GM11168 (cell line): ENCODE data around the gene POLE.

Source experiments
- in situ Hi-C: fragments of 300-500 bp; cut with MboI; formaldehyde crosslinking; loops from one replicate; pipeline ENCODE4 v1.12.0; 2022; ENCODE audit warnings: low sequenced_read_pairs; ENCODE audit not compliant: unreplicated experiment

The POLE gene

DNA sequence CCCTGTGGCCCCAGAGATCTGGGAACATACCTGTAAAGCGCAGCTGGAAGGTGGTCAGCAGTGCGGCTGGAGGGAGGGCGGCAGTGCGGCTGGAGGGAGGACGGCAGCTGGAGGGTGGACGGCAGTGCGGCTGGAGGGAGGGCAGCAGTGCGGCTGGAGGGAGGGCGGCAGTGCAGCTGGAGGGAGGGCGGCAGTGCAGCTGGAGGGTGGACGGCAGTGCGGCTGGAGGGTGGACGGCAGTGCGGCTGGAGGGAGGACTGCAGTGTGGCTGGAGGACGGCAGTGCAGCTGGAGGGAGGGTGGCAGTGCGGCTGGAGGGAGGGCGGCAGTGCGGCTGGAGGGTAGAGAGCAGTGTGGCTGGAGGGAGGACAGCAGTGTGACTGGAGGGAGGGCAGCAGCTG lies 100.2 kb downstream of the POLE start:
- in situ Hi-C loops, result no loop called here

DNA sequence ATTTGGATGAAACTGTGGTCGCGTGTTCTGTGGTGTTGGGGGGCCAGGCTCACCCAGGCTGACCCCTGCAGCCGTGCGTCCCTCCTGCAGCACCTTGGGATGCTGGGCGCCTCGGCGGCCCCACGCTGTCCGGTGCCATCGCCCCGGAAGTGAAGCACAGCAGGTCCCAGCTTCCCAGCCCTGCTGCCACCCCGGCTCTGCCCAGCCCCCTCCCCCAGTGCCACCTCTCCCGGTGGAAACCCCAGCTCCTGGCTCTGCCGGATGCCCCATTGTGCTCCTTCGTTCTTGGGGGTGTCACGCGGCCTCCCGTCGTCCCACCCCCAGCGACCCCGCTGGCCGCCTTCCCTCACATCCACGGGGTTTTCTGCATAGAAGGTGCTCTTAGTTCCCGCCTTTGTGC lies 102.0 kb downstream of the POLE start:
- in situ Hi-C loops, result no loop called here

DNA sequence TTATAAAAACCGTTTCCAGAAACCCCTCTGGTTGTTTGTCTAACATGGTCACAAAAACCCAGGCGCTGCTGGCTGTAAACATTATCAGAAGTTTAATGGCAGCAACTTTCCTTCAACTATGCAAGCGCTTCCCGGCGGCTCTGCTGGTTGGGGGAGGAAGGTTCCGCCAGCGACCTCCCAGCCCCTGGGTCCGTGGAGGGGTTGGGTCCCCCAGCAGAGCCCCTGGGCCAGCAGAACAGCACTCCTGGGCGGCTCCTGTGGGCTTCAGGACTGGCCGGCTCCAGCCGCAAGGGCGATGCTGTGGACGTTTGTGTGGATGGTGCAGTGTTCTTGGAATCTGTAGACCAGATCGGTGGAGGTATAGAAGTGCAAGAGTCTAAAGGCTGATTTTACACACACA lies 102.7 kb downstream of the POLE start:
- in situ Hi-C loops, result no loop called here

DNA sequence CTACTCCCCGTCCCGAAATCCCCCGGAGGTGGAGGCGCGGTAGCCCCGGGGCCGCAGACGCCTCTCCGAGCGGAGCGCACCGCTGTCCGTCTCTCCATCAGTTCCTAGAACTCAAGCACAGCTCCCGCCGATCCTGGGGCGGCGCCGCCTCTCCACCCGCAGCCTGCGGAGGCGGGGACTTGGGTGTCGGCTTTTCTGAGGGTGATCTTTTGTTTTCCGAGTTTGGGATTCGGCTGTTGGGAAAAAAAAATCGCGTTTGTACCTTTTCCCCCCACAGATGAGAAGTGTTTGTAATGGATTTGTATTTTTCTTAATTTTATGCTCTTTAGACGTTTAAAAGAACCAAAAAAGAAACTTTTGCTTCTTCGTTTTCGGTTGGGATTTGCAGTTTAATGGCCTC lies 103.4 kb downstream of the POLE start:
- in situ Hi-C loops, result no loop called here

DNA sequence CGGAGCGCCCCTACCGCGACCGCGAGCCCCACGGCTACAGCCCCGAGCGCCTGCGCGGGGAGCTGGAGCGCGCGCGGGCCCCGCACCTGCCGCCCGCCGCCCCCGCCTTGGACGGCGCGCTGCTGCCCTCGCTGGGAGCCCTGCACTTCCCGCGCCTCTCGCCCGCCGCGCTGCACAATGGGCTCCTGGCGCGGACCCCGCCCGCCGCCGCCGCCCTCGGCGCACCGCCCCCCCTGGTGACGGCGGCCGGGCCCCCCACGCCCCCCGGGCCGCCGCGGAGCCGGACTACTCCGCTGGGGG lies 103.8 kb downstream of the POLE start:
- in situ Hi-C loops, result no loop called here

DNA sequence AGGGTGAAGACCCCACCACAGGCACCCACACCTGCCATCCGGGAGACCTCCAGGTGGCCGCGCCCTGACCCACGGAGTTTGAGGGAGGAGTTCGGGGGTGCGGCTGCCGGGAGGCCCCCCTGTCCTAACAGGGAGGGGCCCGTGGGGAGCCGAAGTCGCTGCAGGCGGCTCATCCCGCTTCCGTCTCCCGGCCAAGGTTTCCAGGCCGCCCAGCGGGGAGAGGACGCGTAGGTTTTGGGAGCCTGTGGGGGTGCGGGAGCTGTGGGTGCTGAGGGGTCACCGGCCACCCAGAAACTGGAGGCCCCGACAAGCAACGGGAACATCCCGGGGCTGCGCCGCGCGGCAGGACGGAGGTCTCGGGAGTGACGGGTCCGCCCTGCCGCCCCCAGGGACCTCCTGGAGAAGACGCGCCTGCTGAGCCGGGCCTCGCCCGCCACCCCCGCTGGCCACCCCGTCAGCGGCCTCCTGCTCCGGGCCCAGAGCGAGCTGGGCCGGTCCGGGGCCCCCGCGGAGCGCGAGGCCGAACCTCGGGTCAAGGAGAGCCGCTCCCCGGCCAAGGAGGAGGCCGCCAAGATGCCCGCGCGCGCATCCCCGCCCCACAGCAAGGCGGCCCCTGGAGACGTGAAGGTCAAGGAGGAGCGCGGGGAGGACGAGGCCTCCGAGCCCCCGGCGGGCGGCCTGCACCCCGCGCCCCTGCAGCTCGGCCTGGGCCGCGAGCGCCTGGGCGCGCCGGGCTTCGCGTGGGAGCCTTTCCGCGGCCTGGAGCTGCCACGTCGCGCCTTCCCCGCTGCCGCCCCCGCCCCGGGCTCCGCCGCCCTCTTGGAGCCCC lies 104.3 kb downstream of the POLE start:
- in situ Hi-C loops, result no loop called here

DNA sequence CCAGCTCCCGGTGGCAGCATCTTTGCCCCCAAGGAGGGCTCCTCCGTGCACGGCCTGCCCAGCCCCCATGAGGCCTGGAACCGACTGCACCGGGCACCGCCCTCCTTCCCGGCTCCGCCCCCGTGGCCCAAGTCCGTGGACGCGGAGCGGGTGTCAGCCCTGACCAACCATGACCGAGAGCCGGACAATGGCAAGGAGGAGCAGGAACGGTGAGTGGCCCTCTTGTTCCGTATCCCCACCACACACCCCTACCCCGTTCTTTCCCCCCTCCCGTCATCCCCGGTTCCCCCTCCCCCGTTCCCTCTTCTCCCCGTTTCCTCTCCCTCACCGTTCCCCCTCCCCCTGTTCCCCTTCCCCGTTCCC lies 105.1 kb downstream of the POLE start:
- in situ Hi-C loops, result no loop called here

DNA sequence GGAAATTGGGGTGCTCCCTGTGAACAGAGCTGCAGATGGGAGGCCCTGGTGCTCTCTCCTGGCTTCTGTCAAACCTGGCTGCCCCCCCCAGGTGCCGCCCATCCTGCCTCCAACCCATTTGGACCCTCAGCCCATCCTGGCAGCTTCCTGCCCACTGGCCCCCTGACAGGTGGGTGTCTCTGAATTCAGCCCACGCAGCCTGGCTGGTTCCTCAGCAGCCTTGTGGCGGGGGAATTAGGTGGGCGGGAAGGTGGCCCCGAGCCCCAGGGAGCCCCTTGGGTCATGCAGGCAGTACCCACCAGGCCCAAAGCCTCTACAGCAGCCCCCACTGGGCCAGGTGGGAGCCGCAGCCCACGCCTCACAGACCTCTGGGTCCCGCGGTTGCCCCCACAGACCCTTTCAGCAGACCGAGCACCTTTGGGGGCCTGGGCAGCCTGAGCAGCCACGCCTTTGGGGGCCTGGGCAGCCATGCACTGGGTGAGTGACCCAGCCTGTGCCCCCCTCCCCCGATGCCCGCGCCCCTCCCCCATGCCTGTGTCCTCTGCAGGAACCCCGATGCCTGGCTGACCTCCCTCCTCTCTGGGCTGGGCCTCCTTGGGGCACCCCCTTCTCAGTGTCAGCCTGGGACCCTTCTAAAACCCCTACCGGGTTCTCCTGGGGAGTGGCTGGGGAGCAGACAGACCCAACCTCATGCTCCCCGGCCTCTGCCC lies 105.6 kb downstream of the POLE start:
- in situ Hi-C loops, result no loop called here

DNA sequence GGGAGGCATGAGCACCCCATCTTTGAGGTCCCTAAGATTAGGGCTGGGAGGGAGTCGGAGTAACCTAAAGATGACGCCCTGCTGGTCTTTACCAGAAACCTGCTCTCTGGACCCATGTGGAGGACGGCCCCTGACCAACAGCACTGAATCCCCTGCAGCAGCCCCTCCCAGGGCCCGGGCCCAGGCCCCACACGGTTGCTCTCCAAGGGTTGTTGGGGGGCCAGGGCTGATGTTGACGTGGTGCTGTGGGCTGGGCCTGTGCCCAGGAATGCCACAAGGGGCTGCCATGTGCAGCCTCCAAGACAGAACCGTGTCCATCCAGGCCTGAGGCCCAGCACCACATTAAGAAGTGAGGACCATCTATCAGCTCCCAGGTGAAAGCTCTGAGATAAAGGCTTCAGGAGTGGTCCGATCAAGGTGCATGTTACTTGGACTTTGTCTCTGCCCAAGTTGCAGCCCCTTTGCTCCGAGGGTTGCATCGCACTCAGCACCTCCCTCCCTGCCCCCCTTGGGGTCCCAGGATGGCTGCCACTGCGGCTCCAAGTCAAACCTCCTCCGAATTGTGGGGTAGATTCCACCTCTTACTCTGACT lies 106.3 kb downstream of the POLE start:
- in situ Hi-C loops, result no loop called here

DNA sequence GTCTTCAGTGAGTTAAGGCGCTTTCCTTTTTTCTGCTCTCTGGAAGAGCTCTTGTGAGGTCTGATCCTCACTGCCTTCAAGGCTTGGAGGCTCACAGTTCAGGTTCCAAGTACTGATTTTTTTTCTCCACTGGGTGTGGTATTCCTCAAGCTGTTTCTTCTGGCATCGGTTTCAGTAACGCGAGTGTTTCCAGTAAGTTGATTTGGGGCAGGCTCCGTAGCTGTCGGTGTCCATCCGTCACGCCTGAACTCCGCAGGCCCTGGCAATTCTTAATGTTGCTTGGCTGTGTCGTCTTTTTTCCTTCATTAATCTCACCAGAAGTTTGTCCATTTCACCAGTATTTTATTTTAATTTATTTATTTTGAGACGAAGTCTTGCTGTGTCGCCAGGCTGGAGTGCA lies 107.4 kb downstream of the POLE start:
- in situ Hi-C loops, result no loop called here

DNA sequence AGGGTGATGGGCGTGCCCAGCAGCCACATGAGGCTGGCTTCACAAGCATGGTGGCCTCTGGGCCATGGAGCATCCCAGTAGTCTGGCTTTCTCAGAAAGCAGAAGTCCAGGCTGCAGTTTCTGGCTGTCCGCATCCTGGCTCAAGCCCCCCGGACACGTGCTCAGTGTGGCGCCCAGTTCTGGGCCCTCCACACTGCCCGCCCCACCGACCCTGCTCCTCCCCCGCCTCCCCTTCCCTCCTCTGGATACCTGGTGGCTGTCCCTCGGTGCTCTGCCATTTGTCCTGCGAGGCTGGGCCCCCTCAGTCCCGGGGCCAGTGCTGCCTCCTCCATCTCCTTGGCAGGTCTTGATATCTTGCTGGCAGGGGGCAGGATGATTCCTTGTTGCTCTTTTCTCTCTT lies 108.3 kb downstream of the POLE start:
- in situ Hi-C loops, result no loop called here

DNA sequence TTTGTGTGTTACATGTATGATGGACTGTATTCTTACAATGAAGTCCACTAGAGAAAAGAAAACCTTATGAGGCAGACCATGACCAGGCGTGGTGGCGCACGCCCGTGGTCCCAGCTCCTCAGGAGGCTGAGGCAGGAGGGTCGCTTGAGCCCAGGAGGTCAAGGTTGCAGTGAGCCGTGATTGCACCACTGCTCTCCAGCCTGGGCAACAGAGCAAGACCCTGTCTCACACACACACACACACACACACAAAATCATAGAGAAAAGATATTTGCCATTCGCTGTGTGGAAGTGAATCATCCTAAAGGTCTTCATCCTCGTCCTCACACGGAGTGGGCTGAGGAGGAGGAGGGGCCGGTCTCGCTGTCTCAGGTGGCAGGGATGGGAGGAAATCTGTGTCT lies 109.0 kb downstream of the POLE start:
- in situ Hi-C loops, result no loop called here

DNA sequence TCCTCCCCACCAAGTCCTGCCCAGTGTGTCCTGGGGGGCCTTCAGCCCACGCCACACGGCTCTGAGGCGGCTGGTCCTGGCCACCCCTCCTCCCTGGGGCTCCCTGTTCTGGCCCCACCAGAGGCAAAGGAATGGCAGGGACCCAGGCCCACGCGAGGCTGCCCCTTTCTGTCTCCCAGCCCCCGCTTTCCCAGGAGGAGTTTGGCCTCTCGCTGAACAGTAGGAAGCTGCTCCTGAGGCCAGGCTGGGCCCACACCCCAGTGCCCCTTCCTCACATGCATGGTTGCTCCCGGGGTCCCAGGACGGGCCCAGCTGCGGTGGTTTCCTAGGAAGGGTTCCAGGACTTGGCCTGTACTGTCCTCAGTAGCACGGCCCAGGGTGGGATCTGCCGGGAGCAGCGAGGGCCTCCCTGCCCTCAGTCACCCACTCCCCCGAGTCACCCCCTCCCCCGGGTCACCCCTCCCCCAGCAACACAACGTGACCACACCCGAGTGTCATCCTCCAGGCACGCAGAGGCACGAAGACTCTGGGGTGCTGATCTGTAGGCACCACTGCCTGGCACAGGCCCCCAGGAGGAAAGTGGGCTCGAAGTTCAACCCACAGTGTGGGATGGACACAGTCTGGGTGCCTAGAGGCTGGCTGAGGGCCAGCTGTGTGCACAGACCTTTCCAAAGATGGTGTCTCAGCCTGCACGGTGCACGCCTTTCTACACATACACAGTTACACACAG lies 109.8 kb downstream of the POLE start:
- in situ Hi-C loops, result no loop called here

DNA sequence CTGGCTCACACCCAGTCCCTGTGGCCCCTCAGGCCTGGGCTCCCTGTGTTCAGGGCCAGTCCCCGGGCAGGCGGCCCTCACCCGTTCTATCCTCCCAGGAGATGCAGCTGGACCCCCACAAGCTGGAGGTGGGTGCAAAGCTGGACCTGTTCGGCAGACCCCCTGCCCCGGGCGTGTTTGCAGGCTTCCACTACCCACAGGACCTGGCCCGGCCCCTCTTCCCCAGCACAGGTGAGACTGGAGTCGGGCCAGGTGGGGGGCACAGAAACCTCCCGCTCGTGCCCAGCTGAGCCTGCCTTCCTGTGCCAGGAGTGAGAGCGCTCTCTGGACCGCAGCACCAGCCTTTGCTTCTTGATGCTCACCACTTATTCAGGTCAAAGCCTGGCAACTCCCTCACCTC lies 110.4 kb downstream of the POLE start:
- in situ Hi-C loops, result no loop called here

DNA sequence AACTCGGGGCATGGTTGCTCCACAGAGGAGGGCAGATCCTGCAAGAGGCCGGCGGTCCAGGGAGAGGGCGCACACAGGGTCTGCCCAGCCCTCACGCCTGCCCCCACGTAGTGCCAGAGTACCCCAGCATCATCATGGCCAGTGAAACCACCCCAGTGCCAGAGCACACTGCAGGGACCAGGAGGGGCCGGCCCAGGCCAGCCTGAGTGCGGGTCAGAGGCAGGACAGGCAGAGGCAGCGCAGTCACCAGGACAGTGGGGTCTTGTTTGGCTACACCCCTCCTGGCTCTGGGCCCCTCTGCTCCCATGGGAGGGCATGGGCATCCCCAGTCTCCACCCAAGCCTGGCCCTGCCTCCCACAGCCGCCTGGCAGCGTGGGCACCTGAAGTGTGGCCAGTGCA lies 111.5 kb downstream of the POLE start:
- in situ Hi-C loops, result no loop called here

DNA sequence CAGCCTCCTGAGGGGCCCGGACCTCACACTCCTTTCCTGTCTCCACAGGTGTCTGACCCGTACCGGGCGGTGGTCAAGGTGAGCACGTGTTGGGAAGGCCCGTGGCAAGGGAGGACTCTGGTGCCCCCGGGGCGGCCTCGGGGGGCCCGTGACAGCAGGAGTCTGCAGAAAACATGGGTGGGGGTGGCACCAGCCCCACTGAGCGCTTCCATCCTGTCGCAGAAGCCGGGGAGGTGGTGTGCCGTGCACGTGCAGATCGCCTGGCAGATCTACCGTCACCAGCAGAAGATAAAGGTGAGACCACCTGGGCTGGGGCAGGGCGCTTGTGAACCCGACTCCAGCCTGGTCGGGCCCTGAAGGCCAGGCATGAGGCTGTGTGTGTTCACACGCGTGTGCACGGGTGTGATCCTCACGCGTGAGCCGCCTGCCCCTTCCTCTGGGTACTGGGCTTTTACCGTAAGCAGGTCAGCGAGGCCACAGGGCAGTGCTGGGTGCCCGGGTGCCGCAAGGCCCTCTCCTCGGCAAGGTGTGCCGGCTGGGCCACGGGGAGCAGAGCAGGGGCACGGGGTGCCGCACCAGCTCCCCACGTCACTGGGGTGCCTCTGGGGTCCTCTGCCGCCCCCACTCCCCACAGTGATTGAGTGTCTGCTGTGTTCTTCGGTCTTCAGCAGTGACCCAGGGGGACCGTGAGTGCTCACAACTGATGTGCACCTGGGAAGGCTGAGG lies 112.7 kb downstream of the POLE start:
- in situ Hi-C loops, result no loop called here
